UCSD-AML1 (cell line): Measurements from ENCODE around the gene CCL17.
"Not testable (repeated sequence)": the region's sequence is repeated elsewhere in the genome, so short reads cannot be mapped to it uniquely, and the experiment has no call there.

Experiments
- DNase-seq: peaks from one replicate; lab custom pipeline; 2025; ENCODE audit not compliant: unreplicated experiment; lab: John Stamatoyannopoulos, UW

Gene CCL17

DNA sequence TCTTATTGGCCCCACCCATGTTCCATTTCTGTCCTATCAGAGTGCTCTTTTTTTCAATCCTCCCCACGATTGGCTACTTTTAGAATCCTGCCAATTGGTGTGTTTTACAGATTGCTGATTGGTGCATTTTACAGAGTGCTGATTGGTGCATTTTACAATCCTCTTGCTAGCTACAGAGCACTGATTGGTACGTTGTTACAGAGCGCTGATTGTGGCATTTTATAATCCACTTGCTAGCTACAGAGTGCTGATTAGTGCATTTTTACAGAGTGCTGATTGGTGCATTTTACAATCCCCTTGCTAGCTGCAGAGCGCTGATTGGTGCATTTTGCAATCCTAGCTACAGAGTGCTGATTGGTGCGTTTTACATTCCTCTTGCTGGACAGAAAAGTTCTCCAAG, 9.5 kb upstream of the CCL17 start:
- DNase-seq: no peak

DNA sequence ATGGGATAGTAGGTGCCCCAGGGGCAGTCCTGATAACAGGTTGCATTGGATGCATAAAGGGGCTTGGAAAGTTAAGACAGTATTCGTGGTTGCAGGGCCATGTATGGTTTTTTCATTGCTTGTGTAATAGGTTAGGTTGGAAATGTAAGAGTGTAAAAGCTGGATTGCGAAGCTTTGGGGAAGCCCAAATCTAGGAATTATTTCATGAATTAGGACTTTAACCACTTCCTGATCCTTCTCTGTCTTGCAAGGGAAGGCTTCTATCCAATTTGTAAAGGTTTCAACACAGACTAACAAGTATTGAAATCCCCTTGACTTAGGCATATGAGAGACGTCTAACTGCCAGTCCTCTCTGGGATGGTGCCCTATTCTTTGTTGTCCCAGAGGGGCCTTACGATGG, 7.8 kb upstream of the CCL17 start:
- no peak for DNase-seq

DNA sequence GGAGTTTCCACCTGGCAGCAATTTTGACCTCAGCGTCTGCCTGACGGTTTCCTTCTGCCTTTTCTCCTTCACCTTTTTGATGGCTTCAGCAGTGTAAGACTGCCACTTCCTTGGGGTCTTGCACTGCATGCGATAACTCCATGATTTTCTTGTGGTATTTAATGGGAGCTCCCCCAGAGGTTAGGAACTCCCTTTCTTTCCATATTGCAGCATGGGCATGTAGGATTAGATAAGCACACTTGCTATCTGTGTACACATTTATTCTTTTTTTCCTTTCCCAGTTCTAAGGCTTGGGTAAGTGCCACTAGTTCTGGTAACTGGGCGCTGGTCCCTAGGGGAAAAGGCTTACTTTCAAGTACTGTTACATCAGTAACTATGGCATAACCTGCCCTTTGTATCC, 7.1 kb upstream of the CCL17 start:
- DNase-seq: not testable (repeated sequence)

DNA sequence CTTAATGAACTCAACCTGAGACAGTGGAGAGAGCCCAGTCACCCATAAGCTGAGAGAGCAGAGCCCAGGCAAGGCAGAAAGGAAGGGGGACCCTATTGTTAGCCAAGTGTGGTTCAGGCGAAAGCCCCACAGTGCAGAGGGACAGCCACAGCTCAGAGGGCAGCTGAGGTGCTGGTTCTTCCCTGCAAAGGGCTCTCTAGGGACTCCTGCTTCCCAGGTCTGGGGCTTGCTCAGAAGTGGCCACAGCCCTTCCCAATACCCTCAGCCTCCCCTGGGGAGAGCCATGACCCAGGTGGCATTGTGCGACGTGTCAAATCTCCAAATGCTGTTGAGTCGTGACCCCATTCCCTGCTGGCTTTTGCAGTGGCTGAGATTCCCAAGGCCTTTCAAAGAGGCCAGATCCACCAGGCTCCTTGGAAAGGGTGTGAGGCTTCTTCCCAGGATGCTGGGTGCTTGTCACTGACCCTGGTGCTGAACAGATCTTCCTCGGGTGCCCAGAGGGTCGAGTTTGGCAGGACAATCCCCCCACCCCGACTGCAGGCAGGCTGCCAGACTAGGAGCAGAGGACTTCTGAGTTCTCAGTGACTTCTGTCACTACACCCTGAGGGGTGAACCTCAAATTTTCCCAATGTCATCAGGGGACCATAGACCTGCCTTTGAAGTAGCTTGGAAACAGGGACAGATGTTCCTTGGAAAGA, 2.5 kb upstream of the CCL17 start:
- DNase-seq: no peak

DNA sequence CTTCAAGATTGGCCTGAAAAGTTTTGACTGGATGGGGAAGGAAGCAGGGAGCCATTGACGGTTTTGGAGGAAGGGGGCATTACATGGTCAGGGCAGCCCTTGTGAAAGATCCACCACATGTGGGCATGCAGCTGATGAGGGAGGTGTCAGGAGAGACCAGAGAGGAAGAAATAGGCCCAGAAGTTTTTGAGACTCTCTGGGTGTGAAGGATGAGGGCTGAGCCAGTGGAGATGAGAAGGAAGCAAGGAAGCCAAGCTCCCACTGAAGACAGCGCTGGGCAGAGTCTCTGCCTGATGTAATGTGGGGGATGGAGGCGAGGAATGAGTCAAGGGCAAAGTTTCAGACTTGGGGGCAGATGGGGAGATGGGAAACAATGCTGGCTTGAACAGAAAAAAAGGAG, 530 bp downstream of the CCL17 start:
- no peak for DNase-seq

DNA sequence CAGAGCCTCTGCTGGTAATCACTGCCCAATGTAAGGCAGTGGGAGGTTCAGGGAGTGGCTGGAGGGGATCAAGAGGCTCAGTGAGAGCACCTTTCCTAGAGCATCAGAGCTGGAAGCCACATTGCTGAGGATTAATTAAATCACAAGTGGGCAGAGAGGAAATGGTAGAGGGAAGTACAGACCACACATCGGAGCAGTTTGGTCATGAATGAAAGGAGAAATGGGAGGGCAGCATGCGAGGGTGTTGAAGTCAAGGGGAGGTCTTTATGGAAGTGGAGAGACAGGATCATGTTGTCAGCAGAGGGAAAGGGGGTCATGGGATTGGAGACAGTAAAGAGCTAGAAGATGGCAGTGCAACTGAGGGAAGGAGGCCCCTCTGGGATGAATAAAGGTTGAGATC, 2.3 kb downstream of the CCL17 start:
- DNase-seq: no peak

DNA sequence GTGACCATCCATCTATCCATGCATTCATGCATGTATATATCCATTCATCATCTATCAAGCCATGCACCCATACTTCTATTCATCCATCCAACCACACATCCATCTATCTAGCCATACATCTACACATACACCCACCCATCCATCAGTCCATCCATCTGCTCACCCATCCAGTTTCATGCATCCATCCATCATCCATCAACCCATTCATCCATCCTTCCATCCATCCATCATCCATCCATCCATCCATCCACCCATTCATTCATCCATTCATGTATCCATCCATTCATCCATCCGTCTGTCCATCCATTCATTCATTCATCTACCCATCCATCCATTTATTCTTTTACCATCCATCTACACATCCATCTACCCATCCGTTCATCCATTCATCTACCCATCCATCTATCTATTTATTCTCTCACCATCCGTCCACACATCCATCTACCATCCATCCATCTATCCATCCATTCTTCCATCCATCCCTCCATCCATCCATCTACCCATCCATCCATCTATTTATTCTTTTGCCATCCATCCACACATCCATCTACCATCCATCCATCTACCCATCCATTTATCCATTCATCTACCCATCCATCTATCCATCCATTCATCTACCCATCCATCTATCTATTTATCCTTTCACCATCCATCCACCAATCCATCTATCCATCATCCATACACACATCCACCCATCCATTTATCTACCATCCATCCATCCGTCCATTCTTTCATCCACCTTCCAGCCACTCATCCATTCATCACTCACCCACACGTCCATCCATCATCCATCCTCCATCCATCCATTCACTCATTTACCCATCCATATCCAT, 3.2 kb downstream of the CCL17 start:
- DNase-seq: no peak

DNA sequence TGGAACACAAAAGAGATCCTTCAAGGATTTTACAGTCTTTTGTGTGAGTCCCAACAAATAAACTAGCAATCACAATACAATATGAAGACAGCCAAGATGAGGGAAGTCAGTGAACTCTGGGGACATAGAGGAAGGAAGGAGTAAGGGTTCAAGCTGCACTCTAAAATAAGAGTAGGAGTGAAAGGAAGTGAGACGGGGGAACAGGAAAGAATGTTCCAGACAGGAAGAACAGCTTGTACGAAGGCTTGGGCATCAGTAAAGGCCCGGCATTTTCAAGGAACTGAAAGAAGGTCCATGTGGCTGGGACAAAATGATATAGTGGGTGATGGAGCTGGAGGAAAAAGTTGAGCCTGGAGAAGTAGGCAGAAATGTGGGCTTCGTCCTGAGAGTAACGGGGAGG, 4.5 kb downstream of the CCL17 start:
- no peak for DNase-seq

DNA sequence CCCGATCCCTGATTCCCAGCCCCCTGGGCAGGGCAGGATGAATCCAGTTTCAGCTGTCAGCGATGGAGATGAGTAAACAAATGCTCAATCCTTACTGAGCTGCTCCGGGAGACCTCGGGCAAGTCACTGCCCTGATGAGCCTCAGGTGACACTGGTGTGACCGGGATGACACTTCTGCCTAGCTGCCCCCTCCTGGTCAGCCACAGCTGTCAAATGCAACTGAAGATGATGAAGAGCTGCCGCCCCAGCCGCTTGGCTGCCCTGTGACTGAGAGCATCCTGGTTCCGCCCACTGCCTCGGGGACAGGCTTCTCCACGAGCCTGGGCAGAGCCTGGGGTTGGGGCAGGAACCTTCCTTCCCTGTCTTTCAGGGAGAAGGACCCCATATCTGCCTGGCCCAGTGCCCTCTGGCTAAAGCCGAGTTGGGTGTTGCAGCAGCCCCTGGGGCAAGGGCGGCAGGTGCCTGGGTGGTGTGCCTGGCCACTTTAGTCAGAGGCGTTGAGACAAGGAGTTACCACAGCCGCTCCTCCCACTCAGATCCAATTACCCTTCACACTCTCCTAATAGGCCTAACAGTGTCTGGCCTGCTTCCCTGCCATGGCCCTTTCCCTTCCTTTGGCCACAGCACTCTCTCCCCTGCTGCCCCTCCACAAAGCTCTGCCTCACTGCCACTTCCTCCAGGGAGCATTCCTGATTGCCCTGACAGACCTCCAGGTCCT, 5.5 kb downstream of the CCL17 start:
- DNase-seq: no peak

DNA sequence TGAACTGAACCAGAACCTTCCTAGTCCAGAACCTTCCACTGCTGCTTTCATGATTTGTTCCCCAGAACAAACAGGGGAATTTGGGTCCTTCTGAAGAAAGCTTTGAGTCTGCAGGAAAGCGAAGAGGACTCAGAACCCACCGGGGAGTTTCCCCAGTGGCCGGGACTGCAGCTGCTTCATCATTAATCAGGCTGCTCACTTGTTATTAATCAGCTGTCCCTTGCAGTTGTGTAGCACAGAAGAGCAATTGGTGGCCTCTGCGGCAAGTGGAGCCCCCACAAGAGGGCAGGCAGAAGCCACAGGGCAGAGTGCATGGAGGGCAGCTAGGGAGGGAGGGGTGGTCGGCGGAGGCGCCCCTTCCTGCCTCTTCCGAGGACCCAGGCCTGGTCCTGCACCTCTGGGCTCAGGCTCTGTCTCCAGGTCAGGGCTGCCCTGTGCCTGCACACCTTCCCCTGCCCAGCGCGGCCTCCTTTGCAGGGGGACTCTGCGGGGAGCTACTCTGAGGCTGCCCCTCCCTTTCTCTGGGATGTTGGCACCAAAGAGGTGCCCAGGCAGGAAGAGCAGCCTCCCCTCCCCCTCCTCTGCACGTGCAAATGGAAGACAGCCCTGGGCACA, 6.9 kb downstream of the CCL17 start:
- DNase-seq: no peak

DNA sequence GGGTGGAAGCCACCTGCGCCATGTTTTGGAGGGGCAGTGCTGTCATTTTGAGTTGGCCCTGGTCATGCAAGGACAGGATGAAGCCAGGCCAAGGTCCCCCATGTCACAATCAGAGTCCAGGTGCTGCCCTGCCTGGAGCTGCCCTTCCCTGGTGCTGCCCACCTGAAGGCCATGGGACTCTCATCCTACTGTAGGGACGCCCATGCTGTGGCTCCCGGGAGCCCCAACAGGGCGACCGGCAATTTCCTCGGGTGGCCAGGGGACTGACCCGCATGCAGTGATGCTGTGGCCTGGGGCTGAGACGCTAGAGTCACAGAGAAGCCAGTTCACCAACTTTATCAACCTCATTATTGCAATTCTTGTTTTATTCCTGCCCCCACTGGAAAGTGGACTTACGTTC, 8.0 kb downstream of the CCL17 start:
- DNase-seq: no peak

DNA sequence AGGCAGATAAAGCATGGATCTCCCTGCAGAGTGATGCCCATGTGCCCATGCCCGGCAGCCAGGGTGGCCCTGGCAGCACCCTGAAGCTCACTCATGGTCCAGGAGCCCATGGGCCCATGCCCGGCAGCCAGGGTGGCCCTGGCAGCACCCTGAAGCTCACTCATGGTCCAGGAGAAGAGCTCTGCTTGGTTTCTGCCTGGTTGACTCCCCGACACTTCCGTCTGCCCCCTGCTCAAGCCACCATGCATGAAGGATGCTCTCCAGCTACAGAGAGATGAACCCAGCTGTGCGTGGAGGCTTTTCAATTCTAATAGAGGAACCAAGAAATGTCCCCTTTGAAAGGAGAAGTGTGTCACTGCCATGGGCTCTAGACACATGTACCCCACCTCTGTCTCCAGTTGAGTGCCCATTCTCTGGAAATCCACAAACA, 8.7 kb downstream of the CCL17 start:
- no peak for DNase-seq

DNA sequence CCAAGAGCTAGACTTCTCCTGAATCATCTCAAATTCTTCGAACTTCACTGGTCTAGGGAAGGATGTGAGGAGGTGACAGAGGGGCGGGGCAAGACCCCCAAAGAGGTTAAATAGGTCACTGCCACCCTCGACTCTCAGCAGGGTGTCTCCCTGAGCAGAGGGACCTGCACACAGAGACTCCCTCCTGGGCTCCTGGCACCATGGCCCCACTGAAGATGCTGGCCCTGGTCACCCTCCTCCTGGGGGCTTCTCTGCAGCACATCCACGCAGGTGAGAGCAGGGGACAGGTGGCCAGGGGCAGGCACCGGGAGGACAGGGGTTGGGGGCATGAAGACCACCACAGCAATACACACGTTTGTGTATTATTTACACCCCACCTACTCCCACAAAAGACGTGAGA, 9.2 kb downstream of the CCL17 start:
- no peak for DNase-seq

DNA sequence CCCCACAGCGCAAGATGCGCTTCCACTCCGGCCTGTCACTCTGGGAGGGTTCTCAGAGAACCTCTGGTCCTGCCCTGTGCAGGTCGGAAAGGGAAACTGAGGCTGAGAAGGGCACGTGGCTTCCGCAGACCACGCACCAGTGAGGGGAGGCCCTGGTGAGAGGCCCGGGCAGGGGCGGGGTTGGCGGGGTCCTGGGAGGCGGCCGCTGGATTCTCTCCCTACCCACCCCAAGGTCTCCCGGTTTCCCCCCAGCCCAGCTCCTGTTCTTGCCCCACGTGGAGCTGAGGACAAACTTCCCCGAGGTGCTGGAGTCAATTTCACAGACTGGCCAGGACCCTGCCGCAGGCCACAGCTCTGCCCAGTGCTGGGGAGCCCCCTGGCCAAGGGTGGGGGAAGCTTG, 11.5 kb downstream of the CCL17 start:
- DNase-seq: no peak

DNA sequence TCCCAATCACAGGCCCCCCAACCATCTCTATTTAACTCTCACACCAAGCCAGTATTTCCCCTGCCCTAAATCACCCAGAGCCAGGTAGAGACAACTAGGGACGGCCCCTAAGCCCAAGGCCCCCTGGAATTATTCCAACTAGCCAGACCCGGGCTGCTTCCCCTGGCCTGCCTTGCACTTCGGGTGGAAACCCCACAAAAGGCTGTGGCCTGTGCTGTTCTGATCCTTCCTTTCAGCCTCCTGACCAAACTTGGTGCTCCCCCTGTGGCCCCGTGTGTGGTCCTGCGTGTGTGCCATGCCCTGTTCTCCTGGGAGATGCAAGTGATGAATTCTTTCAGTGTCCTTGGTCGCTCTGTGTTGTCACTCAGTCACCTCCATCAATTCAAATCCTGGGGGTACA, 14.9 kb downstream of the CCL17 start:
- DNase-seq: no peak

DNA sequence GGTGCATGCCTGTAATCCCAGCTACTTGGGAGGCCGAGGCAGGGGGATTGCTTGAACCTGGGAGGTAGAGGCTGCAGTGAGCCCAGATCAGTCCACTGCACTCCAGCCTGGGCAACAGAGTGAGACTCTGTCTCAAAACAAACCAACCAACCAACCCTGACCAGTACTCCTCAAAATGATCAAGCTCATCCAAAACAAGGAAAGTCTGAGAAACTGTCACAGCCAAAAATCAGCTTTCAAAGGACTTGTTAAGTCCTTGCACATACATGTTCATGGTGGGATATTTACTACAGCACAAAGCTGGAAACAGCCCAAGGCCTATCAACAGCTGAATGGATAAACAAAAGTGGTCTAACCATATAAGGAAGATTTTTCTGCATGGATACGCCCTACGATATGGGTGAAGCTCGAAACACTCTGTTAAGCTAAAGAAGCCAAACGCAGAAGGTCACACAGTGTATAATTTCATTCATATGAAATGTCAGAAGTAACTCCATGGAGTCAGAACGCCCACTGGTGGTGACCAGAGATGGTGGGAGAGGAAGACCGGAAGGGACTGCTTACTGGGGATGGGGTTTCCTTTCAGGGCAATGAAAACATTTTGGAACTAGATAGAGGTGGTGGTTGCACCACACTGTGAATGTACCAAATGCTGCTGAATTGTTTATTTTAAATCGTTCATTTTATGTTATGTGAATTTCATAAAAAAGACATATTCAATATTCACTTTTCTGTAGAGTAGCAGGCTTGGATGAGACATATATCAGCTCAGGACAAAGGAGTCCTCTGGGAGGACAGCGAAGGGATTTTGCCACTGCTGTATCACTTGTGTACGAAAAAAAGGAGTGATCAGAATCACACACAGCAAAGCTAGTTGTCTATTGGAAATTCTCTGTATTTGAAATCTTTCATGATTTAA, 17.7 kb downstream of the CCL17 start:
- DNase-seq: peak; percentile 34

DNA sequence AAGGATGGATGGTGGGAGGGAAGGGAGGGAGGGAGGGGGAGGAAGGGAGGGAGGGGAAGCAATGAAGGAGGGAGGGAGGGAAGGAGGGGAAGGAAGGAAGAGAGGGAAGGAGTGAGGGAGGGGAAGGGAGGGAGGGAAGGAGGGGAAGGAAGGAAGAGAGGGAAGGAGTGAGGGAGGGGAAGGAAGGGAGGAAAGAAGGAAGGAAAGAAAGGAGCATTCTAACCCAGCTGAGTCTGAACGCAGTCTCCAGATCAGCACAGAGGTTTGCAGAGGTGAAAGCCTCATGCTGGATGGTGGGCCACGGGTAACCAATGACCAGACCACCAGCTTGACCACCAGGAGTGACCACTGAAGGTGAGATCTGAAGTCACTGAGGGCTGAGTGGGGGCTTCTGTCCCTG, 18.6 kb downstream of the CCL17 start:
- no peak for DNase-seq

DNA sequence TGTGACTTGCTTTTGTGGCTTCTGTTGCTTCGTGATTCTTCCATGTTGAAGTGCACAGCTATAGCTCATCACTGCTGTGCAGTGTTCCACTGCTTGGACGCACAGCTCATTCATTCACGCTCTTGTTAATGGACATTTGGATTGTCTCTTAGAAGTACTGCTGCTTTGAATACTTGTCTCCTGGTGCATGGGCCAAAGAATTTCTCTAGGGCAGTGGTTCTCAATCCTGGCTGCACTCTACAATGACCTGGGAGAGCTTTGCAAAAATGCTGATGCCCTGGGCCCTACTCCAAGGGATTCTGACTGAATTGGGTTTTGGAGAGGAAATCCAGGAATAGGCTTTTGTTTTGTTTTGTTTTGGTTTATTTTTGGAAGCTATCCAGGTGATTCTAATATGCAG, 20.0 kb downstream of the CCL17 start:
- no peak for DNase-seq

DNA sequence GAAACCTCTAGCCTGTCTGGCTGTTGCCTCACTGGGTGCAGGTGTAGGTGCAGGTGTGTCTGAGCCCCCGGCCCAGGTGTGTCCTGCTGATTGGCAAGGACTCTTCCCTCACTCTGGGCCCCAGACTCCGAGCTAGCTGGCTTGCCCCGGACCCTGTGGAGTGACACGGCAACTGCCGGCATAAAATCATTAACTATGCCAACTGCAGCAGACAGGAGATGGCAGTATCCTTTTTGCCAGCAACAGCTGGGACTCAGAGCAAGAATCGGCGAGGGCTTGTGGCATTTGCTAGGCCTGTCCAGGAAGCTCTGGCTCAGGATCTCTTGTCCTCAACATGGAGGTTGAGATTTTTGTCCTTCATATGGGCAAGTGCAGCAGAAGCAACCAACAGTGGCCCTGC, 21.8 kb downstream of the CCL17 start:
- no peak for DNase-seq

DNA sequence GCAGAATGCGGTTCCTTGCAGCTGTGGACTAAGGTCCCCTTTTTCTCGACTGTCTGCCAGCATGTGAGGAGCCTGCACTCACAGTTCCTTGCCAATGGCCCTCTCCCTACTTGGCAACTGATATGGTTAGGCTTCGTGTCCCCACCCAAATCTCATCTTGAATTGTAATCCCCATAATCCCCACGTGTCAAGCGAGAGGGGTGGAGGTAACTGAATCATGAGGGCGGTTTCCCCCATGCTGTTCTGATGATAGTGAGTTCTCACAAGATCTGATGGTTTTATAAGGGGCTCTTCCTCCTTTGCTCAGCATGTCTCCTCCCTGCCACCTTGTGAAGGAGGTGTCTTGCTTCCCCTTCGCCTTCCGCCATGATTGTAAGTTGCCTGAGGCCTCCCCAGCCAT, 22.7 kb downstream of the CCL17 start:
- DNase-seq: no peak

DNA sequence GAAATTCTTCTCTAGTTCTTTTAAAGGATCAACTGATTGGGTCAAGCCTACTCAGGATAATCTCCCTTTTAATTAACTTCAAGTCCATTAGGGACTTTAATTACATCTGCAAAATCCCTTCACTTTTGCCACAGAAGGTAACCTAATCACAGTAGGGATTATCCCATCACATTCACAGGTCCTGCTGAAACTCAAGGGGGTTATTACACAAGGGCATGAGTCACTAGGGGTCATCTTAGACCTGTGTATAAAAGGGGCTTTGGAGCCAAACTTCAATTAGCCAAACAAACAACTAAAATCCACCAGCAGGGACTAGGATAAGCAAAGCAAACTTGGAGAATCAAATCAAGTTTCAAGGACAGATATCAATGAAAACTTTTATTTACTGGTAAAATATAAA, 23.3 kb downstream of the CCL17 start:
- DNase-seq: no peak
